Placental epithelial cell (primary cell): ENCODE results near the gene GADL1. TPM values are rescaled to one million over a fixed set of nuclear protein-coding genes. Genes with fewer than 3 reads are reported as not detected.

ENCODE experiments used
- total RNA-seq: library from RNA; depleted of rRNA; stranded (reverse); fragments of >200 nt; gene quantifications from 2 replicates; pipeline ENCODE4 v1.2.3, GENCODE V29; 2012

The GADL1 gene, protein sequence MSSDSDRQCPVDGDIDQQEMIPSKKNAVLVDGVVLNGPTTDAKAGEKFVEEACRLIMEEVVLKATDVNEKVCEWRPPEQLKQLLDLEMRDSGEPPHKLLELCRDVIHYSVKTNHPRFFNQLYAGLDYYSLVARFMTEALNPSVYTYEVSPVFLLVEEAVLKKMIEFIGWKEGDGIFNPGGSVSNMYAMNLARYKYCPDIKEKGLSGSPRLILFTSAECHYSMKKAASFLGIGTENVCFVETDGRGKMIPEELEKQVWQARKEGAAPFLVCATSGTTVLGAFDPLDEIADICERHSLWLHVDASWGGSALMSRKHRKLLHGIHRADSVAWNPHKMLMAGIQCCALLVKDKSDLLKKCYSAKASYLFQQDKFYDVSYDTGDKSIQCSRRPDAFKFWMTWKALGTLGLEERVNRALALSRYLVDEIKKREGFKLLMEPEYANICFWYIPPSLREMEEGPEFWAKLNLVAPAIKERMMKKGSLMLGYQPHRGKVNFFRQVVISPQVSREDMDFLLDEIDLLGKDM
- not detected in 2 replicates for total RNA-seq

DNA sequence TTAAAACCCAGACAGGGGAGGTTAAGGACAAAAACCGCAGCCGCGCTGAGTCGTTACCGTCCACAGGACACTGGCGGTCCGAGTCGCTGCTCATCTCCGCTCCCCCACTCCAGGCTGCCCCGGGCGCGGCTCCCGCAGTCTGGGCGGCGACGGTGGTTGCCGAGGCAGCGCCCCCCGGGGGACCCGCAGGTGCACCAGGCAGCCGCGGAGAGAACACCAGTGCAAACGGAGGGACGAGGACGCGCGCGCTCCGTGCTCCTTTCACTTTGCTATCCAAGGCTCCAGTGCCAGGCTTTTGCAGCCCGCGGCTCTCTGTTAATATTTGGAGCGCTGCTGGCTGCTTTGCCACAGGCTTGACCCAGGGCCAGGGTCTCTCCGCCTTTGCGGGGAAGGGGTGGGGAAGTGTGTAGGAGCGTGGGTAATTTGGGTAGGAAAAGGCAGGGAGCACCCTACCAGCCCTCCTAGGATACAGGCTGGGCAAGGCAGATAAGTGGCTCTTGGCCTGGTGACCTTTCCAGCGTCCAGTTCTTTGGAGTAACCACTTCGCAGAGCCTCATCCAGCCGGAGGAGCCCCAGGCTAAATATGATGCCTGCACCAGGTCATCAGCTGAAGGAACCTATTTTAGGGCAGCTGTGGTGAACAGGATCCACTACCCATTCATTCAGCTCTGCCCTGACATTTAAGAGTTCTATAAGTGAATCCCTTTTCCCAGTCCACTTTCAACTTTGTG, at the start of gene GADL1:
Gene GADL1, minus strand, starts transcription at position 141 of the 731 bp plus-strand sequence. Its CDS starts 47 bp downstream, at position 94.

